Mucosa of descending colon (tissue), 3 donors: Measurements from ENCODE around the gene BICC1. TPM values are rescaled to one million over a fixed set of nuclear protein-coding genes. Genes with fewer than 3 reads are reported as not detected.

Experiments
- ATAC-seq: fragments of 200-7000 bp; cut with Tn5 transposase; one replicate; pipeline ENCODE4 v1.9.1; 2020; ENCODE audit warnings: mild to moderate bottlenecking, moderate library complexity
- DNase-seq, 3 donors: peaks; one replicate each; pipeline ENCODE4 v3.0.0-alpha.2; 2020
- H3K36me3 ChIP-seq: fragments of 200-600 bp; one replicate; pipeline ENCODE4 v1.8.0; 2021; ENCODE audit warnings: low read depth, mild to moderate bottlenecking
- H3K4me1 ChIP-seq: fragments of 200-600 bp; one replicate; pipeline ENCODE4 v1.8.0; 2021; ENCODE audit warnings: low read depth, mild to moderate bottlenecking
- H3K4me3 ChIP-seq: fragments of 200-600 bp; one replicate; pipeline ENCODE4 v1.8.0; 2021; ENCODE audit warnings: mild to moderate bottlenecking
- H3K9me3 ChIP-seq: fragments of 200-600 bp; one replicate; pipeline ENCODE4 v1.8.0; 2021; ENCODE audit warnings: mild to moderate bottlenecking
- CTCF ChIP-seq: fragments of 200-600 bp; IDR thresholded peaks from one replicate; pipeline ENCODE4 v1.8.0; 2022; ENCODE audit warnings: antibody characterized with exemption, mild to moderate bottlenecking
- intact Hi-C, 2 donors: fragments of 100-400 bp; cut with DNase I in 1 of 2; cut with micrococcal nuclease in 1 of 2; formaldehyde crosslinking; loops; one replicate each; pipeline versions ENCODE4 v1.11.0 to v1.11.1; 2022; cut with DNase I, micrococcal nuclease
- total RNA-seq, 3 donors: library from RNA; stranded (reverse); fragmentation: NEBNext Ultra II Directional in 2 of 3; extraction: Animal tissue kit (Norgen Biotek cat#: 25700) in 2 of 3; gene quantifications; one replicate each; pipeline versions ENCODE4 v1.2.1 to v1.2.4, GENCODE V29; 2021 to 2023
- donor health status: DM: no; HTN: no; CAD: no; lungs with moderate emphysema.
- donor health status: DM: no; HTN: no; CAD: no.
- donor health status: DM: no; HTN: yes; CAD: no.

The BICC1 gene
- total RNA-seq, 3 donors from 2014 or later, result 1.1 to 5.9 (median 3.5) TPM

- no peak for TF ChIP-seq CTCF
- intact Hi-C loops, result no loop called here
- ATAC-seq (peak; percentile 52), DNase-seq (peak; percentile 16 to 52 (median 31))
- no peaks in the 10 kb centered on the region for H3K36me3 ChIP-seq
- no peak overlapping the region for H3K4me3 ChIP-seq
- no peaks in the 10 kb centered on the region for H3K9me3 ChIP-seq
- H3K4me1 ChIP-seq, result peaks cover 12% of the 10 kb centered on the region
Measured at GRCh38 chr10:58511765-58512490, 744 bp upstream of the BICC1 start.

- Histone ChIP-seq H3K9me3 (no peaks in the 10 kb centered on the region), H3K36me3 (no peaks in the 10 kb centered on the region), H3K4me3 (peak overlapping the region; percentile 22), H3K4me1 (peaks cover 12% of the 10 kb centered on the region)
- DNase-seq (peak; percentile 37 to 51 (median 43)), ATAC-seq (peak; percentile 45)
- intact Hi-C loops, result no loop called here
- TF ChIP-seq CTCF, result no peak
Measured at GRCh38 chr10:58513188-58514110, 777 bp downstream of the BICC1 start.

GRCh38 chr10:58514111-58514770, 1.6 kb downstream of the BICC1 start:
- DNase-seq (no peak), ATAC-seq (no peak)
- Histone ChIP-seq H3K4me1 (peaks cover 12% of the 10 kb centered on the region), H3K36me3 (no peaks in the 10 kb centered on the region), H3K4me3 (no peak overlapping the region), H3K9me3 (no peaks in the 10 kb centered on the region)
- intact Hi-C loops, result no loop called here
- TF ChIP-seq CTCF, result no peak

- no peak for DNase-seq
- Histone ChIP-seq H3K4me1 (peaks cover 12% of the 10 kb centered on the region), H3K4me3 (no peak overlapping the region), H3K9me3 (no peaks in the 10 kb centered on the region), H3K36me3 (no peaks in the 10 kb centered on the region)
- ATAC-seq, result no peak
- no peak for TF ChIP-seq CTCF
- intact Hi-C loops, result no loop called here
Measured at GRCh38 chr10:58515291-58515941, 2.7 kb downstream of the BICC1 start.

- no peaks in the 10 kb centered on the region for H3K9me3 ChIP-seq
- ATAC-seq (no peak), DNase-seq (no peak)
- no peaks in the 10 kb centered on the region for H3K36me3 ChIP-seq
- no peak overlapping the region for H3K4me3 ChIP-seq
- H3K4me1 ChIP-seq, result peaks cover 12% of the 10 kb centered on the region
- TF ChIP-seq CTCF, result no peak
- intact Hi-C loops, result no loop called here
Measured at GRCh38 chr10:58516119-58516518, 3.4 kb downstream of the BICC1 start.
